ENCODE results near the gene PFKP. TPM values are rescaled to one million over a fixed set of nuclear protein-coding genes. Genes with fewer than 3 reads are reported as not detected.

Gene PFKP
- total RNA-seq, 1 donor from 2014 or later = 52.3 TPM

GRCh38 chr10:3141351-3142005 is 74.1 kb downstream of the PFKP start:
- Mint-ChIP-seq H3K36me3 (ENCODE audit: low read depth, unreplicated experiment) (peaks cover 43% of the 10 kb centered on the region), H3K27ac (ENCODE audit: unreplicated experiment) (no peak overlapping the region), H3K9me3 (ENCODE audit: unreplicated experiment) (no peaks in the 10 kb centered on the region), H3K27me3 (ENCODE audit: unreplicated experiment) (no peaks in the 10 kb centered on the region), H3K4me1 (ENCODE audit: unreplicated experiment) (no peaks in the 10 kb centered on the region), H3K4me3 (ENCODE audit: unreplicated experiment) (peak overlapping the region; percentile 57)
- no peak for TF ChIP-seq CTCF (IDR thresholded peaks at IDR 0.05; ENCODE audit: unreplicated experiment)
- DNase-seq (ENCODE audit: low spot score) = no peak

GRCh38 chr10:3142146-3142875 is 75.0 kb downstream of the PFKP start:
- no peak overlapping the region for H3K27ac Mint-ChIP-seq (ENCODE audit: unreplicated experiment)
- H3K36me3 Mint-ChIP-seq (ENCODE audit: low read depth, unreplicated experiment) = peaks cover 38% of the 10 kb centered on the region
- no peaks in the 10 kb centered on the region for H3K27me3 Mint-ChIP-seq (ENCODE audit: unreplicated experiment)
- no peaks in the 10 kb centered on the region for H3K9me3 Mint-ChIP-seq (ENCODE audit: unreplicated experiment)
- no peaks in the 10 kb centered on the region for H3K4me1 Mint-ChIP-seq (ENCODE audit: unreplicated experiment)
- TF ChIP-seq CTCF (IDR thresholded peaks at IDR 0.05; ENCODE audit: unreplicated experiment) = no peak
- H3K4me3 Mint-ChIP-seq (ENCODE audit: unreplicated experiment) = no peak overlapping the region
- no peak for DNase-seq (ENCODE audit: low spot score)

DNA sequence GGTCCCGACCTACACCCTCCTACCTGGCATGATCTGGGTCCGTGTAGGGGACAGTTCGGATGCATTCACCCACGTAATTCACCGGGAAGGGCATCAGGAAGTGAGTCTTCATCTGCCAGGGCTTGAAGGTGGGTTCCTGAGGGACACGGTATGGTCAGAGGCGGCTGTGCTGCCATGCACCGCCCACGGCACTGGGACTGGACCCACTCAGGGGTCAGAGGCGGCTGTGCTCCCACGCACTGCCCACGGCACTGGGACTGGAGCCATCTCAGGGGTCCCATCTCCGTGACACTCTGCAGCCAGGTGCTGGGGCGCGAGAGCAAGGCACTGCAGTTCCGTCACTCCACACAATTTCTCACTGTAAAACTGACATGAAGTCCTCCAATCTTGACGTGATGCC is 76.0 kb downstream of the PFKP start:
- H3K9me3 Mint-ChIP-seq (ENCODE audit: unreplicated experiment) = no peaks in the 10 kb centered on the region
- peaks cover 37% of the 10 kb centered on the region for H3K36me3 Mint-ChIP-seq (ENCODE audit: low read depth, unreplicated experiment)
- H3K27me3 Mint-ChIP-seq (ENCODE audit: unreplicated experiment) = no peaks in the 10 kb centered on the region
- H3K4me1 Mint-ChIP-seq (ENCODE audit: unreplicated experiment) = no peaks in the 10 kb centered on the region
- no peak for DNase-seq (ENCODE audit: low spot score)
- no peak overlapping the region for H3K27ac Mint-ChIP-seq (ENCODE audit: unreplicated experiment)
- no peak for TF ChIP-seq CTCF (IDR thresholded peaks at IDR 0.05; ENCODE audit: unreplicated experiment)
- H3K4me3 Mint-ChIP-seq (ENCODE audit: unreplicated experiment) = no peak overlapping the region

DNA sequence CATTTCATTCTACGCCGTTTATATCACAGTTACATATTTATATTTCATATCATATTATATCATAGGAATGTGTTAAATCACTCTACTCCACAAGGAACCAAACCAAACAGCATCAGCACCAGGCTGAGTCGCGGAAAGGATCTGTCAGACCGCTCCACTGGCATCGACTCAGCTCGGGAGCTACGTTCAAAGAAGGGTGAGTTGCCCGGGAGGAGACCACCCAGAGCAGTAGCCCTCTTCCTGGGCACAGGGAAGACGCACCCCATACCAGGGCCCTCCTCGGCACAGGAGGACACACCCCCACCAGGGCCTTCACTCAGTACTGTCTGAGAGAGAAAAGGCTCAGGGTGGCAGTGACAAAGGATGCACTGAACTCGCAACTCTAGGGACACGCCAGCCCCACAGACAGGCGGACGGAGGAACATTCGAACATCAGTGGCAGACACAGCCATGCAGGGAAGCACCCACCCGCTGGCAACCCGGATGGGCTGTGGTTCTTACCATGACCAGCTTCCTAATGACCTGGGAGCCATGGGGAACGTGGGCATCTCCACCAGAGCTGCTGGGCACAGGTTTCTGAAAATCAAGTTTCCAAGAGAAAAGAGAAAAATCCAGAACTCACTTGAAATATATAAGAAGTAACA is 76.6 kb downstream of the PFKP start:
- no peak for TF ChIP-seq CTCF (IDR thresholded peaks at IDR 0.05; ENCODE audit: unreplicated experiment)
- H3K4me1 Mint-ChIP-seq (ENCODE audit: unreplicated experiment) = no peaks in the 10 kb centered on the region
- H3K27me3 Mint-ChIP-seq (ENCODE audit: unreplicated experiment) = no peaks in the 10 kb centered on the region
- no peaks in the 10 kb centered on the region for H3K9me3 Mint-ChIP-seq (ENCODE audit: unreplicated experiment)
- no peak overlapping the region for H3K27ac Mint-ChIP-seq (ENCODE audit: unreplicated experiment)
- H3K4me3 Mint-ChIP-seq (ENCODE audit: unreplicated experiment) = peak overlapping the region; percentile 31
- DNase-seq (ENCODE audit: low spot score) = no peak
- H3K36me3 Mint-ChIP-seq (ENCODE audit: low read depth, unreplicated experiment) = peaks cover 32% of the 10 kb centered on the region

GRCh38 chr10:3145366-3145765 is 78.0 kb downstream of the PFKP start:
- Mint-ChIP-seq H3K36me3 (ENCODE audit: low read depth, unreplicated experiment) (peaks cover 33% of the 10 kb centered on the region), H3K9me3 (ENCODE audit: unreplicated experiment) (no peaks in the 10 kb centered on the region), H3K27me3 (ENCODE audit: unreplicated experiment) (no peaks in the 10 kb centered on the region), H3K27ac (ENCODE audit: unreplicated experiment) (no peak overlapping the region), H3K4me3 (ENCODE audit: unreplicated experiment) (no peak overlapping the region), H3K4me1 (ENCODE audit: unreplicated experiment) (no peaks in the 10 kb centered on the region)
- no peak for DNase-seq (ENCODE audit: low spot score)
- TF ChIP-seq CTCF (IDR thresholded peaks at IDR 0.05; ENCODE audit: unreplicated experiment) = no peak

Measured in endothelial cell (in vitro differentiated cells).